SU-DHL-6 (cell line): ENCODE results near the gene NTNG1.

ENCODE experiments used
- H2AFZ ChIP-seq: fragments of 200-600 bp; sonication (generic); 2 replicates; pipeline ENCODE4 v1.6.1; 2014; ENCODE audit warnings: low read depth, mild to moderate bottlenecking, moderate library complexity, mixed read lengths, antibody characterized with exemption, low read length; ENCODE audit not compliant: severe bottlenecking
- H3F3A ChIP-seq: fragments of 200-600 bp; shearing (Covaris generic); 2 replicates; pipeline ENCODE4 v1.6.0; 2016; ENCODE audit warnings: antibody characterized with exemption, mild to moderate bottlenecking; ENCODE audit not compliant: insufficient read depth
- H3K27ac ChIP-seq: fragments of 200-600 bp; sonication (generic); 2 replicates; pipeline ENCODE4 v1.5.1; 2016; ENCODE audit warnings: low read depth, mild to moderate bottlenecking, low read length, moderate library complexity, mixed read lengths
- H3K27me3 ChIP-seq: fragments of 200-600 bp; sonication (generic), shearing (Covaris generic); 2 replicates; pipeline ENCODE4 v1.6.0; 2014; ENCODE audit warnings: mild to moderate bottlenecking, low read length
- H3K36me3 ChIP-seq: fragments of 200-600 bp; sonication (generic); 2 replicates; pipeline ENCODE4 v1.6.1; 2014; ENCODE audit warnings: mild to moderate bottlenecking, low read length, mixed read lengths
- H3K4me2 ChIP-seq: fragments of 300-600, 200-600 bp; shearing (Covaris generic), sonication (generic); 2 replicates; pipeline ENCODE4 v1.6.0; 2014; ENCODE audit warnings: low read length, low read depth, mild to moderate bottlenecking; ENCODE audit not compliant: poor library complexity, severe bottlenecking
- H3K4me3 ChIP-seq: fragments of 200-600 bp; sonication (generic); 2 replicates; pipeline ENCODE4 v1.5.1; 2014; ENCODE audit warnings: antibody characterized with exemption, low read length, mild to moderate bottlenecking, mixed read lengths; ENCODE audit not compliant: insufficient read depth, poor library complexity, severe bottlenecking
- H3K79me2 ChIP-seq: fragments of 200-600 bp; sonication (generic); 2 replicates; pipeline ENCODE4 v1.6.1; 2014; ENCODE audit warnings: mild to moderate bottlenecking, low read length, moderate library complexity; ENCODE audit not compliant: insufficient read depth
- H3K9ac ChIP-seq: fragments of 200-600 bp; sonication (generic); 2 replicates; pipeline ENCODE4 v1.7.0; 2014; ENCODE audit warnings: mild to moderate bottlenecking, low read length
- H3K9me2 ChIP-seq: fragments of 200-600 bp; sonication (generic); replicated peaks from 2 replicates; pipeline ENCODE4 v1.6.1; 2014; ENCODE audit warnings: low read length; ENCODE audit not compliant: insufficient read depth
- H3K9me3 ChIP-seq: fragments of 200-600 bp; sonication (generic); 2 replicates; pipeline ENCODE4 v1.6.1; 2014; ENCODE audit warnings: low read length, mixed read lengths; ENCODE audit not compliant: insufficient read depth
- H4K20me1 ChIP-seq: fragments of 200-600 bp; sonication (generic); 2 replicates; pipeline ENCODE4 v1.6.1; 2014; ENCODE audit warnings: low read depth, mild to moderate bottlenecking, antibody characterized with exemption, low read length, moderate library complexity, mixed read lengths
- CTCF ChIP-seq: fragments of 200-600 bp; sonication (generic); IDR thresholded peaks from one replicate; pipeline ENCODE4 v1.5.1; 2017; ENCODE audit warnings: antibody characterized with exemption, mild to moderate bottlenecking, low read length, moderate library complexity; ENCODE audit not compliant: insufficient read depth, poor library complexity, severe bottlenecking
- EZH2phosphoT487 ChIP-seq: fragments of 200-600 bp; sonication (generic), shearing (Covaris generic); conservative IDR thresholded peaks from 2 replicates; pipeline ENCODE4 v1.6.1; 2018; ENCODE audit warnings: mild to moderate bottlenecking, antibody characterized with exemption, low read length, moderate library complexity, mixed read lengths

NTNG1 gene

GRCh38 chr1:107141491-107142126 is 770 bp downstream of the NTNG1 start:
- Histone ChIP-seq H3K79me2 (peaks cover 3% of the 10 kb centered on the region), H3K27ac (peak overlapping the region; percentile 66), H3K9ac (peak overlapping the region; percentile 73), H4K20me1 (no peaks in the 10 kb centered on the region), H3K9me2 (no peaks in the 10 kb centered on the region), H3K4me2 (peak overlapping the region; percentile 100), H3K27me3 (no peaks in the 10 kb centered on the region), H3K4me3 (peak overlapping the region; percentile 98), H3F3A (peaks cover 18% of the 10 kb centered on the region), H3K9me3 (no peaks in the 10 kb centered on the region), H3K36me3 (no peaks in the 10 kb centered on the region), H2AFZ (peak overlapping the region; percentile 98)
- TF ChIP-seq CTCF (no peak), EZH2phosphoT487 (no peak)

- no peak for TF ChIP-seq EZH2phosphoT487
- peak; percentile 51 for TF ChIP-seq CTCF
- peak overlapping the region; percentile 73 for H3K9ac ChIP-seq
- no peaks in the 10 kb centered on the region for H3K9me3 ChIP-seq
- H3F3A ChIP-seq, result peaks cover 18% of the 10 kb centered on the region
- no peaks in the 10 kb centered on the region for H3K36me3 ChIP-seq
- peaks cover 3% of the 10 kb centered on the region for H3K79me2 ChIP-seq
- peak overlapping the region; percentile 66 for H3K27ac ChIP-seq
- no peaks in the 10 kb centered on the region for H4K20me1 ChIP-seq
- no peaks in the 10 kb centered on the region for H3K9me2 ChIP-seq
- H3K4me2 ChIP-seq, result peak overlapping the region; percentile 100
- H3K4me3 ChIP-seq, result peak overlapping the region; percentile 98
- no peaks in the 10 kb centered on the region for H3K27me3 ChIP-seq
- H2AFZ ChIP-seq, result peak overlapping the region; percentile 98
These were observed 1.3 kb downstream of the NTNG1 start for GRCh38 chr1:107142140-107142542.

GRCh38 chr1:107142666-107143065 is 1.8 kb downstream of the NTNG1 start:
- Histone ChIP-seq H3K4me3 (no peak overlapping the region), H3K9me2 (no peaks in the 10 kb centered on the region), H2AFZ (no peak overlapping the region), H3K9me3 (no peaks in the 10 kb centered on the region), H4K20me1 (no peaks in the 10 kb centered on the region), H3K9ac (no peak overlapping the region), H3K36me3 (no peaks in the 10 kb centered on the region), H3K27me3 (no peaks in the 10 kb centered on the region), H3F3A (peaks cover 18% of the 10 kb centered on the region), H3K4me2 (peak overlapping the region; percentile 100), H3K79me2 (peaks cover 3% of the 10 kb centered on the region), H3K27ac (no peak overlapping the region)
- TF ChIP-seq EZH2phosphoT487, result no peak
- TF ChIP-seq CTCF, result no peak
